Parathyroid adenoma (tissue), 2 donors: ENCODE results near the gene SSC5D.

ENCODE experiments used
- H2AFZ ChIP-seq: fragments of 300-600 bp; sonication (generic); one replicate; pipeline ENCODE4 v1.7.0; 2017; ENCODE audit warnings: antibody characterized with exemption, mild to moderate bottlenecking
- H3K27ac ChIP-seq: fragments of 300-600 bp; sonication (generic); one replicate; pipeline ENCODE4 v1.7.0; 2017
- H3K27me3 ChIP-seq: fragments of 300-600 bp; sonication (generic); one replicate; pipeline ENCODE4 v1.7.0; 2017; ENCODE audit warnings: low read length; ENCODE audit not compliant: control insufficient read depth, insufficient read depth
- H3K36me3 ChIP-seq: fragments of 300-600 bp; sonication (generic); one replicate; pipeline ENCODE4 v1.7.0; 2017; ENCODE audit warnings: low read length; ENCODE audit not compliant: control insufficient read depth, insufficient read depth
- H3K4me1 ChIP-seq: fragments of 300-600 bp; sonication (generic); one replicate; pipeline ENCODE4 v1.7.0; 2017; ENCODE audit warnings: control low read depth
- H3K4me2 ChIP-seq: fragments of 300-600 bp; sonication (generic); one replicate; pipeline ENCODE4 v1.7.0; 2017; ENCODE audit warnings: low read length
- H3K4me3 ChIP-seq: fragments of 300-600 bp; sonication (generic); one replicate; pipeline ENCODE4 v1.7.0; 2017; ENCODE audit warnings: low read depth, low read length
- H3K79me2 ChIP-seq: fragments of 300-600 bp; sonication (generic); one replicate; pipeline ENCODE4 v1.7.0; 2017; ENCODE audit warnings: control low read depth
- H3K9ac ChIP-seq: fragments of 300-600 bp; sonication (generic); one replicate; pipeline ENCODE4 v1.7.0; 2017; ENCODE audit warnings: mild to moderate bottlenecking
- H3K9me3 ChIP-seq: fragments of 300-600 bp; sonication (generic); one replicate; pipeline ENCODE4 v1.7.0; 2017; ENCODE audit warnings: low read length; ENCODE audit not compliant: control insufficient read depth
- CTCF ChIP-seq: fragments of 300-600 bp; sonication (generic); IDR thresholded peaks from one replicate; pipeline ENCODE4 v1.7.0; 2017; ENCODE audit warnings: antibody characterized with exemption, mild to moderate bottlenecking
- donor health status: primary hyperparathyroidism.

The SSC5D gene

GRCh38 chr19:55490478-55491432 is 2.5 kb downstream of the SSC5D start:
- TF ChIP-seq CTCF, result no peak
- H3K4me1 ChIP-seq, result peaks cover 5% of the 10 kb centered on the region
- no peak overlapping the region for H2AFZ ChIP-seq
- H3K79me2 ChIP-seq, result no peaks in the 10 kb centered on the region
- H3K4me3 ChIP-seq, result no peak overlapping the region
- no peaks in the 10 kb centered on the region for H3K27me3 ChIP-seq
- H3K4me2 ChIP-seq, result no peak overlapping the region
- no peak overlapping the region for H3K9ac ChIP-seq
- H3K36me3 ChIP-seq, result no peaks in the 10 kb centered on the region
- no peak overlapping the region for H3K27ac ChIP-seq
- H3K9me3 ChIP-seq, result no peaks in the 10 kb centered on the region

DNA sequence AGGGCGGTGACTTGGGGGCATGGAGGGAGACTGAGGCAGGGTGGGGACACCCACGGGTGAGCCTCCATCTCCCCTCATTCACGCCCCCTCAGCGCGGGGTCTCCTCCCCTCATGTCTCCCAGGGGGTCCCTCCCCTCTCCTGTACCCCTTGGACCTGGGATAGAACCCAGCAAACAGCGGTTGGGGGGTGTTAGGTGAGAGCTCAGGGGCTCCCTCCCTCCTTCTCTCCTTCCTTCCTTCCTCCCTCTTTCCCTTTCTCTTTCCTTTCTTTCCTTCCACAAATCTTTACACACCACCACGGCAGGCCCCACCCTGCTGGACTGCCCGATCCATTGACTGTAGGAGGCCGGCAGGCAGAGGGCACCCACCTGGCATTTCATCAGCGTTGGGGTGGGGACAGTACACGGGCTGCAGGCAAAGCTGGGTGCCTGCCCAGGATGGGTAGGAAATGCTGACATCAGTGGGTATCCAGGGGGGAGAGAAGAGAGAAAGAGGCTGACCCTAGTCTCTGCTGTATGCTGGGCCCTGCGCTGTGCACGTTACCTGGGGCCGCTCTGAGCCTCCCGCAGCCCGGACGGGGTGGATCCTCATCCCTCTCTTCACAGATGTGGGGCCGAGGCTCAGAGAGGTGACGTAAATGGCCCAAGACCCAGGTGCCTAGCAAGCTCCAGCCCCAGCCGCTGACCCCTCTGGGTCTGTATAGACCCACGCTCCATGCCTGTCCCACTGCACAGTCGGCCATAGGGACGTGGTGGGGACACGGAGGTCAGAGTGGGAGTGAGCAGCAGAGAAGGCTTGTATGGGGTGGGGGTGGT is 3.5 kb downstream of the SSC5D start:
- H2AFZ ChIP-seq, result peak overlapping the region; percentile 68
- no peak overlapping the region for H3K9ac ChIP-seq
- H3K9me3 ChIP-seq, result no peaks in the 10 kb centered on the region
- peak overlapping the region; percentile 41 for H3K4me3 ChIP-seq
- peak overlapping the region; percentile 71 for H3K4me2 ChIP-seq
- no peaks in the 10 kb centered on the region for H3K36me3 ChIP-seq
- no peaks in the 10 kb centered on the region for H3K27me3 ChIP-seq
- no peak for TF ChIP-seq CTCF
- H3K79me2 ChIP-seq, result no peaks in the 10 kb centered on the region
- H3K4me1 ChIP-seq, result peaks cover 5% of the 10 kb centered on the region
- no peak overlapping the region for H3K27ac ChIP-seq

DNA sequence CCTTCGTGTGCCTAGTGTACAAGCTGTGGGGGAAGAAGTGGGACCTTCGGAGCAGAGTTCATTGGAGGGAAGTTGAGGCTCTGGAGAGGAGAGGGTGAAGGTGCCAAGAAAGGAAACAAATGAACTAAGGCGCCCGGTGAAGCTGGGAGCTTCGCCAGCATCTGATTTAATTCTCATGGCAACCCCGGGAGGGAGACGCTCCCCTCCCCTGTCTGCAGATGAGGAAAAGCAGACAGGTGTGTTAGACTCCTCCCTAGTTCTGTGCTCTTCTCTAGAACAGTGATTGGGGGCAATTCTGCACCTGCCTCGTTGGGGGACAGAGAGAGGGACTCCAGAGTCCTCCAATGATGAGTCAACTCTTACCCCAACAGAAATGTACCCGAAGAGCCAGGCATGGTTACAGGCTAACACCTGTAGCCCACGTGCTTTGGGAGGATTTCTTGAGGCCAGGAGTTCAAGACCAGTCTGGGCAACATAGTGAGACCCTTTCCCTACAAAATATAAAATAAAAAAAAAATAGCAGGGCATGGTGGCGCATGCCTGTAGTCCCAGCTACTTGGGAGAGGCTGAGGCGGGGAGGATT is 4.2 kb downstream of the SSC5D start:
- H3K27ac ChIP-seq, result no peak overlapping the region
- H3K36me3 ChIP-seq, result no peaks in the 10 kb centered on the region
- peaks cover 5% of the 10 kb centered on the region for H3K4me1 ChIP-seq
- peak overlapping the region; percentile 71 for H3K4me2 ChIP-seq
- H3K9me3 ChIP-seq, result no peaks in the 10 kb centered on the region
- peak overlapping the region; percentile 41 for H3K4me3 ChIP-seq
- H3K79me2 ChIP-seq, result no peaks in the 10 kb centered on the region
- no peak for TF ChIP-seq CTCF
- H3K9ac ChIP-seq, result no peak overlapping the region
- H2AFZ ChIP-seq, result peak overlapping the region; percentile 68
- H3K27me3 ChIP-seq, result no peaks in the 10 kb centered on the region

DNA sequence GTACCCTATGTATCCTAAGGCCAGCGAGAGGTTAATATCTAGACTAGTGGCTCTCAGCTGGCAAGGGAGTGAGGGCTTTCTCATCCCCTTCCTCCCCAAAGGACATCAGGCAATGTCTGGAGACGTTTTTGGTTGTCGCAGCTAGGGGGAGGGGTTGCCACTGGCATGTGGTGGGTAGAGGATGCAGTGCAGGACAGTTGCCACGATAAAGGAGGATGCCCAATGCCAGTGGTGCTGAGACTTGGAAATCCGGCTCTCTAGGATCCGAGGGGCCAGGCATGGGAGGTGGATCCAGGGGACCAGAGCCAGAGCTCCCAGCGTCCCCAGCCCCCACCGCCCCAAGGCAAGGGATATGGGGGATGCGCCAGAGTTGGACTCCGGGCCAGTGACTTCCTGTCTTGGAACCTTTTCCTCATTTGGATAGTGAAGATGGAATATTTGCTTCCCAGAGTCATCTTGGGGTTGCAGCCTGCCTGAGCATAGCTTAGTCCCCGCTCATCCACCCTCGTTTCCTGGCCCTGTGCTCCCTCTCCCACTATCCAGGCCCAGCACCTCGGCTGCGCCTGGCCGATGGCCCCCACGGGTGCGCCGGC is 4.9 kb downstream of the SSC5D start:
- no peak overlapping the region for H3K9ac ChIP-seq
- no peaks in the 10 kb centered on the region for H3K9me3 ChIP-seq
- peaks cover 5% of the 10 kb centered on the region for H3K4me1 ChIP-seq
- H3K4me2 ChIP-seq, result no peak overlapping the region
- H2AFZ ChIP-seq, result no peak overlapping the region
- H3K79me2 ChIP-seq, result no peaks in the 10 kb centered on the region
- H3K4me3 ChIP-seq, result no peak overlapping the region
- no peaks in the 10 kb centered on the region for H3K36me3 ChIP-seq
- TF ChIP-seq CTCF, result no peak
- no peaks in the 10 kb centered on the region for H3K27me3 ChIP-seq
- peak overlapping the region; percentile 24 for H3K27ac ChIP-seq
